A549 (cell line): ENCODE data around the gene TRAF3IP1.

Experiments used
- CHD2 ChIP-seq: fragments of 150-350 bp; IDR thresholded peaks from 2 replicates; pipeline ENCODE4 v1.6.1; 2014; ENCODE audit warnings: low read length; ENCODE audit not compliant: partially characterized antibody
- EHMT2 ChIP-seq: fragments of 200-600 bp; sonication (generic); IDR thresholded peaks from 2 replicates; pipeline ENCODE4 v1.6.1; 2016; ENCODE audit warnings: antibody characterized with exemption, low read depth, mild to moderate bottlenecking, moderate library complexity
- ELK1 ChIP-seq: fragments of 150-350 bp; IDR thresholded peaks from 2 replicates; pipeline ENCODE4 v1.6.1; 2014; ENCODE audit warnings: low read depth, mild to moderate bottlenecking, low read length
- EP300 ChIP-seq, 2 experiments: fragments of >200 bp; sonication (Bioruptor Twin); formaldehyde crosslinking; IDR thresholded peaks; 2 replicates in 1 of 2; 3 replicates in 1 of 2; pipeline ENCODE4 v1.6.1; 2016 to 2017
- ESRRA ChIP-seq: fragments of 150-350 bp; IDR thresholded peaks from 2 replicates; pipeline ENCODE4 v1.6.1; 2014; ENCODE audit warnings: mild to moderate bottlenecking, low read length, borderline replicate concordance
- JUN ChIP-seq, 2 experiments: fragments of >200 bp; sonication (Bioruptor Twin); formaldehyde crosslinking; IDR thresholded peaks; 2 replicates in 1 of 2; 3 replicates in 1 of 2; pipeline ENCODE4 v1.6.1; 2016 to 2017
- PHF8 ChIP-seq: fragments of 200-600 bp; sonication (generic); IDR thresholded peaks from 2 replicates; pipeline ENCODE4 v1.6.1; 2016; ENCODE audit warnings: low read depth, mild to moderate bottlenecking, antibody characterized with exemption, moderate library complexity, borderline replicate concordance
- POLR2A ChIP-seq: IDR thresholded peaks from 2 replicates; pipeline ENCODE4 v1.6.1; 2012; ENCODE audit warnings: mild to moderate bottlenecking, low read length
- RAD21 ChIP-seq, 2 experiments: fragments of >200 bp in 1 of 2; sonication (Bioruptor Twin) in 1 of 2; formaldehyde crosslinking in 1 of 2; IDR thresholded peaks in 1 of 2; conservative IDR thresholded peaks in 1 of 2; 2 replicates in 1 of 2; 3 replicates in 1 of 2; pipeline ENCODE4 v1.6.1; 2012 to 2018; ENCODE audit warnings: inconsistent platforms in 1 of 2
- RFX5 ChIP-seq: fragments of 450-650 bp; IDR thresholded peaks from 2 replicates; pipeline ENCODE4 v1.7.1; 2014; ENCODE audit warnings: antibody characterized with exemption, mild to moderate bottlenecking, moderate library complexity
- SMC3 ChIP-seq: fragments of >200 bp; sonication (Bioruptor Twin); formaldehyde crosslinking; IDR thresholded peaks from 3 replicates; pipeline ENCODE4 v1.6.1; 2018; ENCODE audit warnings: inconsistent platforms
- ZFP36 ChIP-seq: fragments of 450-650 bp; IDR thresholded peaks from 2 replicates; pipeline ENCODE4 v1.6.1; 2014; ENCODE audit warnings: borderline replicate concordance; ENCODE audit not compliant: partially characterized antibody
- TF ChIP-seq, protein P1 (sequence below): fragments of >200 bp; sonication (Bioruptor Twin); formaldehyde crosslinking; IDR thresholded peaks from 3 replicates; pipeline ENCODE4 v1.5.1; 2016
- TF ChIP-seq, protein P2 (sequence below): IDR thresholded peaks from 2 replicates; pipeline ENCODE4 v1.6.1; 2012

DNA sequence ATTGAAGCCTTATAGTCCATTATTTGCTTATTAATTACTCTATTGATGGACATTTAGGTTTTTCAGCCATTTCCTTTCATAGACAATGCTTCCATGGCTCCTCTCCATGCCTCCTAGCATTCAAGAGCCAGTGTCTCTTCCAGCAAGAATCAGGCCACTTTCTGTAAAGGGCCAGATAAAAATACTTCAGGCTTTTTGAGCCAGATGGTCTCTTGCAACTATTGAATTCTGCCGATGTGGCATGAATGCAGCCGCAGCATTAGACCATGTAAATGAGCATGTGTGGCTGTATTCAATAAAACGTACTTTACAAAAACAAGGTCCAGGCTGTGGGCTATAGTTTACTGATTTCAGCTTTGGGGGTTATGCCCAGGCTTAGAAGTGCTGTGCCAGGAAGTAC lies 38.5 kb downstream of the TRAF3IP1 start:
- TF ChIP-seq EP300 (IDR thresholded peaks at IDR 0.05) = no peak
- TF ChIP-seq, protein P1, sequence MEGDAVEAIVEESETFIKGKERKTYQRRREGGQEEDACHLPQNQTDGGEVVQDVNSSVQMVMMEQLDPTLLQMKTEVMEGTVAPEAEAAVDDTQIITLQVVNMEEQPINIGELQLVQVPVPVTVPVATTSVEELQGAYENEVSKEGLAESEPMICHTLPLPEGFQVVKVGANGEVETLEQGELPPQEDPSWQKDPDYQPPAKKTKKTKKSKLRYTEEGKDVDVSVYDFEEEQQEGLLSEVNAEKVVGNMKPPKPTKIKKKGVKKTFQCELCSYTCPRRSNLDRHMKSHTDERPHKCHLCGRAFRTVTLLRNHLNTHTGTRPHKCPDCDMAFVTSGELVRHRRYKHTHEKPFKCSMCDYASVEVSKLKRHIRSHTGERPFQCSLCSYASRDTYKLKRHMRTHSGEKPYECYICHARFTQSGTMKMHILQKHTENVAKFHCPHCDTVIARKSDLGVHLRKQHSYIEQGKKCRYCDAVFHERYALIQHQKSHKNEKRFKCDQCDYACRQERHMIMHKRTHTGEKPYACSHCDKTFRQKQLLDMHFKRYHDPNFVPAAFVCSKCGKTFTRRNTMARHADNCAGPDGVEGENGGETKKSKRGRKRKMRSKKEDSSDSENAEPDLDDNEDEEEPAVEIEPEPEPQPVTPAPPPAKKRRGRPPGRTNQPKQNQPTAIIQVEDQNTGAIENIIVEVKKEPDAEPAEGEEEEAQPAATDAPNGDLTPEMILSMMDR = no peak
- no peak for TF ChIP-seq SMC3
- no peak for TF ChIP-seq RFX5
- no peak for TF ChIP-seq RAD21 (conservative IDR thresholded peaks at IDR 0.05 in 1 of 2, IDR thresholded peaks at IDR 0.05 in 1 of 2)
- TF ChIP-seq CHD2 = no peak
- no peak for TF ChIP-seq ELK1
- TF ChIP-seq, protein P2, sequence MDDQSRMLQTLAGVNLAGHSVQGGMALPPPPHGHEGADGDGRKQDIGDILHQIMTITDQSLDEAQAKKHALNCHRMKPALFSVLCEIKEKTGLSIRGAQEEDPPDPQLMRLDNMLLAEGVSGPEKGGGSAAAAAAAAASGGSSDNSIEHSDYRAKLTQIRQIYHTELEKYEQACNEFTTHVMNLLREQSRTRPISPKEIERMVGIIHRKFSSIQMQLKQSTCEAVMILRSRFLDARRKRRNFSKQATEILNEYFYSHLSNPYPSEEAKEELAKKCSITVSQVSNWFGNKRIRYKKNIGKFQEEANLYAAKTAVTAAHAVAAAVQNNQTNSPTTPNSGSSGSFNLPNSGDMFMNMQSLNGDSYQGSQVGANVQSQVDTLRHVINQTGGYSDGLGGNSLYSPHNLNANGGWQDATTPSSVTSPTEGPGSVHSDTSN = no peak
- no peak for TF ChIP-seq ZFP36
- TF ChIP-seq PHF8 = no peak
- no peak for TF ChIP-seq ESRRA
- no peak for TF ChIP-seq POLR2A
- no peak for TF ChIP-seq JUN (IDR thresholded peaks at IDR 0.05)
- TF ChIP-seq EHMT2 = no peak
